HFF-Myc (cell line): Measurements from ENCODE around the gene PLEKHA4.

Experiments used
- DNase-seq: peaks from one replicate; pipeline ENCODE4 v3.0.0-alpha.2; 2011; ENCODE audit warnings: low read depth; ENCODE audit errors: extremely low read depth
- H3K4me3 ChIP-seq: replicated peaks from 2 replicates; pipeline ENCODE4 v1.5.1; 2011; ENCODE audit warnings: low read depth, mild to moderate bottlenecking, control low read depth, low read length
- CTCF ChIP-seq: IDR thresholded peaks from 2 replicates; pipeline ENCODE4 v1.5.1; 2012; ENCODE audit warnings: mild to moderate bottlenecking, low read depth, low read length, control low read depth; ENCODE audit errors: missing control alignments

Gene PLEKHA4

GRCh38 chr19:48804496-48804895 lies 63.9 kb downstream of the PLEKHA4 start:
- no peak overlapping the region for H3K4me3 ChIP-seq
- no peak for TF ChIP-seq CTCF
- no peak for DNase-seq

- H3K4me3 ChIP-seq: no peak overlapping the region
- no peak for TF ChIP-seq CTCF
- no peak for DNase-seq
Observed at GRCh38 chr19:48802623-48803022, 65.8 kb downstream of the PLEKHA4 start.

GRCh38 chr19:48799358-48800300 lies 68.8 kb downstream of the PLEKHA4 start:
- TF ChIP-seq CTCF: no peak
- no peak for DNase-seq
- H3K4me3 ChIP-seq: no peak overlapping the region

- no peak overlapping the region for H3K4me3 ChIP-seq
- DNase-seq: no peak
- TF ChIP-seq CTCF: no peak
Observed at GRCh38 chr19:48798937-48799336, 69.5 kb downstream of the PLEKHA4 start.

- TF ChIP-seq CTCF: no peak
- no peak overlapping the region for H3K4me3 ChIP-seq
- no peak for DNase-seq
Observed at GRCh38 chr19:48797103-48797502, 71.3 kb downstream of the PLEKHA4 start.

- DNase-seq: no peak
- H3K4me3 ChIP-seq: no peak overlapping the region
- TF ChIP-seq CTCF: no peak
Observed at GRCh38 chr19:48796298-48797083, 71.9 kb downstream of the PLEKHA4 start.
